GM21528 (cell line): Measurements from ENCODE around the gene NPAS3.

ENCODE experiments used
- ATAC-seq: cut with Tn5 transposase; IDR thresholded peaks from one replicate; pipeline ENCODE4 v1.9.1; 2021; ENCODE audit warnings: mild to moderate bottlenecking, moderate library complexity; ENCODE audit not compliant: unreplicated experiment, low FRiP score

The NPAS3 gene

DNA sequence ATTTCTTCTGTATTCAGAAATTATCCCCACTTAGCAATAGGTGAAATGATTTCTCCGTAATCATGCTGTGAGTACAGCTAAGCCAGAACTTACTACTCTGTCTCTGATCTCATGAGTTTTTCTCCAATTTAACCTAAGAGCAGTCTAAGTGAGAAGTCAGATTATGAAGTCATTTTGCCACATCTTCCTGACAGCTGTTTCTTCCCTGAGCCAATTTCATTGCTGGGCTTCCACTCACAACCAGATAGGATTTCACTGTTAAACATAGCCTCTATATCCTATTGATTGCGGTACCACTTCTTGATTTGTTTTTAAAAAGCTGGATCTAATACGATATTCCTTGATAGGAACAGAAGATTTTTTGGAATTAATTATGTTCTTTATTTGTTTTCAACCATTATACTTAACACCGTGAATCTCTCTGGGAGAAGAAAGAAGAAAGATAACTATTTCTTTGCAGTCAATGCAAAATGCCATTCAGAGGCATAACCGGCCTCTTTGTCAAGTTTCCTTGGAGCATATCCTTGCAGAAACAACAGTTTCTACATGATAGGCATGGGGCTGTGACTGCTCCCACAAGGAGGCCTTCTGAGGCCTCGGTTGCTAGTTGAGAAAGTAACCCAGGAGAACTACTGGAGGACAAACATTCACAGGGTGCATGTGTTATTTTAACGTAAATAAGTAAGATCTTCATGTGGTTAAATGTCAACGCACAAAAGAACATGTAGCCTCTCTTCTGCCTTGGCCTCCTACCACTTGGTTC is 212.2 kb downstream of the NPAS3 start:
- no peak for ATAC-seq

DNA sequence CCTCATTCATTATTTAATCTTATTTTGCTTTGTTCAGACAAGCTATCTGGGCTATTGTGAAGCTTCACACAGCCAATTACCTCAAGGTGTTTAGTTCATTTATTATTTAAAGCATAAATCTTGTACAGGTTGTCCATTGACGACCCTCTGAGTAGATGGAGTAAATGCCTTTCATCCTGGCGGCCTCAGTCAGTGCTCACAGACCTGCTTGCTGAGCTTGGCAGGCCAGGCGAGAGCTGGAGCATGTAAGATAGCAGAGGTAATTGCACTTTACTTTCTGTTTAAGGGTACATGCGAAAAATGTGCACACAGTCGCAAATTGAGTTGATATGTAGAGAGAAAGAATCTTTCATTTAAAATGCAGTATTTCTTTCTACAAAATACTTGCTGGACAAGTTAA is 224.4 kb downstream of the NPAS3 start:
- no peak for ATAC-seq

DNA sequence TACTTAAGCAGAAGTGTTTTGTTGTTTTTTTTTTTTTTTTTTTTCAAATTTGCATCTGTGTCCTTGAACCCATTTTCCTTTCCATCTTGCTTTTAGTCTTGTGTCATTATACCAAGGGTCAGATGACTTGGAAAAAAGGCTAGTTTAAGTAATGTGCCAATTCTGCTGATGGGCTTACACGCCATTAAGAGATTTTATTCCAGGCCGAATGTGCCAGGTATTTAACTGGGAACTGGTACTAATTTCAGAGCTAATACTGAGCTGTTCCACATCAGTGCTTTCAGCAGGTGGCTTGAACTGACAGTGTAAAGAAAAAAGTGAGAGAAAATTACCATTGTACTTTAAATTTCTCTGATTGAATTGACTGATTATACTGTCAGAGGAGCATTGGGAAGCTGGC is 224.9 kb downstream of the NPAS3 start:
- ATAC-seq = no peak

DNA sequence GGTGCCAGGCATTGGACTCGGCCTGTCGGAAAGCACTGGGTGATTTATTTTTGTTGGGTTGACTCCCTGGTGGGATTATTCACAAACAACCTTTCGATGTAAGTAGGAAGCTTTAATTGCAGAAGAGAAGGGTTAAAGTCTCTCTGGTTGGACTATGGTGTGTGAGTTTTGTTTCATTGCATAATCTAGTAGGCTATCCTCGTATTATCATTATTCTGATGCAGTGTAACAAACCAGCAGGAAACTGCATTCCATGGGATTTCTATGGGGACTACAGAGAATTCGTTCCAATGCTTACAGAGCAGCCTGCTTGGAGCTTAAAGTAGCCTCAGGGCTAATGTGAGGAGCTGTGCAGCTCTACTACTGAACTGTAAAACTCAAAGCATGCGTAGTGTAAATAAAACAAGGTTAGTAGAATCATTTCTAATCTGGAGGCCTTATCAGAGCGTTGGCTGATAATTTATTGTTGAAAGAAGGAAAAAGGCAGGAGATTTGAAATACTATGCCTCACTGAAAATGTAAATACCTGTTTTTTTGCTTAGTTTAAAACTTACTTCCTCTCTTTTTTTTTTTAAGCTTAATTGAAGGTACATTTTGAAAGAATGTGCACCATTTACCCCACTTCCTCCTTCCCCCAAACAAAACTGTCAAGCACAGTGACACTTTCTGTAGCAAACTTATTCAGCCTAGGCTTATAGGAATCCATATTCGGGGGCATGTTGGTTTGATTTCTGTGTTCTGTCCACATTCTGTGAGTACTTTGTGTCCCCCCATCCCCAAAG is 226.7 kb downstream of the NPAS3 start:
- no peak for ATAC-seq

DNA sequence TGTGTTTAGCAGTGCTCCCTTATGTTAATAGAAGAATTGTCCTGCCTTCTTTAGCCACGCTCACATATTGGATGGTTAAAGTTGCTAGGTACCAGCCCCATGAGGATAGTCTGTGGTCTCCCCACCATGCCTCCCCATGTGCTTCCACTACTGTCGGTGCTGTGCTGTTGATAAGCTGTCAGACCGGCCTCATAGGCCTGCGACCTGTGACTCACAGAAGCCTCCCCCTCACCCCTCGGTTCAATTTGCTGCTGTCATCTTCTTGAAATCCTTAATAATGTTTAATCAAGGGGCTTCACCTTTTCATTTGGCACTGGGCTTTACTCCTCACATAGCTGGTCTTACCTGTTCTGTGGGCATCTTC is 227.2 kb downstream of the NPAS3 start:
- no peak for ATAC-seq

DNA sequence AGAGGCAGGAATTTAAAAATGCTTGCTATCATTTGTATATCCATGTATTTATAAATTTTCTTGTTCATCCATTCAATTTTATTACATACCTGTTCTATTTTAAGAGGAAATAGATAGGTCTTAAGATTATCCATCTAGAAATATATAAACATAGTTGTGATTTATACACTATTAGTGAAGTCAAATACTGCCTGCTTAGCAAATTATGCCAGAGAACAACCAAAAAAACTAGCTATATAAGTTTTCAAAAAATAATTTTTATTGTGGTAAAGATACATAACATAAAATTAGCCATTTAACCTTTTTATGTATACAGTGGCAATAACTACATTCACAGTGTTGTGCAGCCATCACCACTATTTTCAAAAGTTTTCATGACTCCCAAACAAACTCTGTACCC is 237.3 kb downstream of the NPAS3 start:
- ATAC-seq = no peak

DNA sequence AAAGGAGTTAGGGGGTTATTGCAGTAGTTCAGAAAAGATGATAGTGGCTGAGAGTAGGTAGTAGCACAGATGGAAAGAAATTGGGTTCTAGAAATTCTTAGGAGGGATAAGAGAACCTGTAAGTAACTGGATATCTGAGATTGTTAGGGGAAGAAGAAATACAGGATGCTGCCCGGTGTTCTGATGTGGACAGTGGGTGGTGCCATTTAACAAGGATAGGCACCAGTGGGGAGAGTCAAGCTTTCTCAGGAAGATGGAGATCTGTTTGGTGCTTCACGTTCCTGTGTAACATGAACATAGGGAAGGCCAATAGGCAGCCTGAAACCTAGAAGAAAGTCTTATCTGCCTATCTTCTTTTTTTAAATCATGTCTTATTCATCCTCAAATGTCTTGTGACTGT is 245.9 kb downstream of the NPAS3 start:
- ATAC-seq = no peak

DNA sequence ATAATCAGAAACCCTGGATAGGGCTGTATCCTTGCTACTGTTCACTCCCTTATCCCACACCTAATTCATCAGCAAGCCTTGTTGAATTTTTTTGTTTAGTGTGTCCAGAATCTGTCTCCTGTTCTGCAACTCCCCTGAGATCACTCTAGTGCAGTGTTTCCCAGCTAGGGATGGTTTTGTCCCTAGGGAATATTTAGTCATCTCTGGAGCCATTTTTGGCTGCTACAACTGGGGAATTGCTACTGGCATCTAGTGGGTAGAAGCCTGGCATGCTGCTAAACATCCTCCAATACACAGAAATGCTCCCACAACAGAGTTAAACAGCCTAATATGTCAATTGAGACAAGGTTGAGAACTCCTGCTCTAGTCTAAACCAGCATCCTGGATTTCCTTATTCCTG is 248.0 kb downstream of the NPAS3 start:
- ATAC-seq = no peak

DNA sequence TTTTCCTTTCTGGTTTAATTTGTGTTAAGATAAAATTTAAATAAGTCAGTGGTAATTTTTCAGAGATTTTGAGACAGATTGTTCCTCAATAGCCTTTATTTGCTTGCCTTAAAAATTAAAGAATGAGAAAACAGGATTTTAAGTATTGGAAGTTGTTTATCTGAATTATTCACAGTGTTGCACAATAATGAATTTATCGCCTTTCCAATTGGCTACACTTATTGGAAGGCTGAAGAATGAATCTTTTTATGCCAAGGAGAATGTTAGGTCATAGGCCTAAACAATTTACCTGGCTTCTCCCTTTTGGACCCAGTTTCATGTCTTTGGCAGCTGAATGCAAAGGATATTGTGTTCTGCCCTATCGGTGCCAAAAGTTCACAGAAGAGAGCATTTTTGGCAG is 250.2 kb downstream of the NPAS3 start:
- no peak for ATAC-seq

DNA sequence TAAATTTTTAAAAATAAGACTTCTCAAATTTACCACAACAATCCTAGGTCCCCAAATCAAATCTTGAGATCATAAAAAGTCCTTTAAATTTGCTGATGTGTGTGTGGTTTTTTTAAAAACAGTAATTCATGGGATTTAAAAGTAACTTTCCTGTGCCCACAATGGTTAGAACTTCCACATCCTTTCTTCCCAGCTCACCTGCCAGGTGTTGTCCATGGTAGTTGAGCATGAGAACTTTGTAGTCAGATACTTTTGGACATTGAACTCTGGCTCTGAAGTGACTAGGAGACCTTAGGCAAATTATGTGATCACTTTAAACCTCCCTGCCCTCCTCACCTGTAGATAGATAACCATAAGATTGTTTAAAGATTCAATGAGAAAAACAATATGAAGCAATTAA is 253.2 kb downstream of the NPAS3 start:
- no peak for ATAC-seq

DNA sequence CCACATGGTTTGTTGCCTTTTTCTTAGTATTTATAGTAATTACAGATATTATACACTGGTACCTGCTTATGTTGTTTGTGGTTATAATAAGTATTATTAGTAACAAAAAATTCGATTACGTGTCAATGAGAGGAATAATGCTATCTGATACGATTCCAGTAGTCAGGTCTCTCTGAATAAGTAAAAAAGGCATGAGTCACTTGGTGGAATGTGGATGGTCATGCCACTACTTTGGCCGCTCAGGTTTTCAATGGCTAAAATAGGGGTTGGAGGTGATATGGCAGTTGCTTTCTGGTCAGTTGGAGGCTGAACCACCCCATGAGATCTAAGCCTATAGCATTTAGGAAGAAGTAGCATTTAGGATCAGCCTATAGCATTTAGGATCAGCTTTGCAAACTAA is 255.9 kb downstream of the NPAS3 start:
- no peak for ATAC-seq

DNA sequence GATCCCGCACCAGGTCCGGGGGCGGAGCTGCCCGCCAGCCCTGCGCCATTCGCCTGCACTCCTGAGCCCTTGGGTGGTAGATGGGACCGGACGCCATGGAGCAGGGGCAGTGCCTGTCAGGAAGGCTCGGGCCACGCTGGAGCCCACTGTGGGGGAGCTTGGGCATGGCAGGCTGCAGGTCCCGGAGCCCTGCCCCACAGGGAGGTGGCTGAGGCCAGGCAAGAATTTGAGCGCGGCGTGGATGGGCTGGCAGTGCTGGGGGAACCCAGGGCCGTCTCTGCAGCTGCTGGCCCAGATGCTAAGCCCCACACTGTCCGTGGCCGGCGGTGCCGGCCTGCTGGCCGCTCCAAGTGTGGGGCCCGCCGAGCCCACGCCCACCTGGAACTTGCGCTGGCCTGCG is 260.0 kb downstream of the NPAS3 start:
- no peak for ATAC-seq

DNA sequence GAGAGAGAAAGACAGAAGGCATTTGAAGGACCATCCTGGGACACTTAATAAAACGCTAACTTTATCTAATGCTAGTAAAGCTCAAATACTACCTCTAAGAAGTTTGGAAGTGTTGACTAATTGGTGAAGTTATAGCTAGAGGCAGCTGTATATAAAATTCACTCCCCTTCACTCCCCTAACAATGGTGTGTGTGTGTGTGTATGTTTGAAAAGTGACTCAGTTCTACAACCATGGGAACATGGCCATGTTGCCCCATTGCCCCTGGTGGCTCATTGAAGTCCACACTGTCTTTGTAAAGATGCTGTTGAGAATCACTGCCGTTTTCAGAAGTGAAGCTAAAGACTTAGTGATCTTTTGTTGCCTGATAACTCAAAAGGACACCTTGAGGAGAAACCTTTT is 262.4 kb downstream of the NPAS3 start:
- no peak for ATAC-seq

DNA sequence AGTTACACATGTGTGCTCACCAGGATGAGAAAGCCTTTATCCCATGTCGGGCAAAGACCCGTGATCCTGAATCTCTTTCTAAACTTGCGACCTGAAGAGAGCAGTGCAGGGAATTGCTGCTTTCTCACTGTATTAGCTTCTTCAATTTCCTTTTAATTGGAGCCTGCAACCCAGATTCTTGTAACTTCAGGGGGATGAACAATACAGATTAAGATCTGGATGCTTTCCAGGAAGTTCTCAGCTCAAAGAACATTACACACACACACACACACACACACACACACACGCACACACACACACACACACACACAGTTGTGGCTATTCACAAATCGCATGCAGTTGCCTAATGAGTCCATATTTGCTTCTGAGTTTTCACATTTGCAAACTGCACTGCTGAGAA is 268.3 kb downstream of the NPAS3 start:
- ATAC-seq = no peak

DNA sequence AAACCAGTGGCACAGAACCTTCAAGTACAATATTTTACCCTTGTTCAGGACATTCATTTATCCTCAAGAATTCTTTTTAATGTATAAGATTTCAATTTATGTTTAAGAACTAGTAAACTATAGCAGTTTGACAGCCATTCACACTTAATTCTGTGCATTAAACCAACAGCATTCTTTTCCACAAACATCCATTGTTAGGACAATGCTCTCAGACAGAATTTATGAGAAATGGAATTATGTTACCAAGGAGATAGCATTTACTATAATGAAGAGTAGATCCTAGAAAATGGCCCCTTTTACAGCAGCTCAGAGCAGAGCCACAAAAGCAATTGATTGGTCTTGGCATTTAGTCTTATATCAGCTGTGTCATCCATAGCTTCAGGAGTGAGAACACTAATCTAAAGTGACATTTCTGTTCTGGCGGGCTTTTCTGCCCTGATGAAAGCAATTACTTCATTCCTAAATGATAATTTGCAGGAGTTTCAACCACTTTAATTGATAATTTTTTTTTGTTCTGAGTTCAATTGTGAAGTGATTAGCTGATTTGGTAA is 268.9 kb downstream of the NPAS3 start:
- no peak for ATAC-seq

DNA sequence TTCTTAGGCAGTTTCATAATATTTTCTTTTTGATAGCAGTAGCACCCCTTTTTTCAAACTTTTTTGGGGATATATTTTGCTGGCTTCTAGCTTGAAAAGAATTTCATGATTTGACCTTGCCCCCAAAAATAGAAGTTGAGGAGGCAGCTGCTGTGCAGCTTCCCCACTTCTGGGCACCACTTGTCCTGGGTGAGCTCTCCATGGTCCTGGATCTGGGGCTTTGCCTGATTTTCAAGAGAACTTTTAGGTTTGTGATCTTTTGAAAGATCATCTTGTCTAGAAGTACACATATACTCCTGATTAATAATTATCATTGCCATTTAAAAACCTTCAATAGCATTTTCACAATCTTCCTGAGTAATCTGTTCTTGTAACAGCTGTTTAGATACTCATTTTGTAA is 271.6 kb downstream of the NPAS3 start:
- ATAC-seq = no peak

DNA sequence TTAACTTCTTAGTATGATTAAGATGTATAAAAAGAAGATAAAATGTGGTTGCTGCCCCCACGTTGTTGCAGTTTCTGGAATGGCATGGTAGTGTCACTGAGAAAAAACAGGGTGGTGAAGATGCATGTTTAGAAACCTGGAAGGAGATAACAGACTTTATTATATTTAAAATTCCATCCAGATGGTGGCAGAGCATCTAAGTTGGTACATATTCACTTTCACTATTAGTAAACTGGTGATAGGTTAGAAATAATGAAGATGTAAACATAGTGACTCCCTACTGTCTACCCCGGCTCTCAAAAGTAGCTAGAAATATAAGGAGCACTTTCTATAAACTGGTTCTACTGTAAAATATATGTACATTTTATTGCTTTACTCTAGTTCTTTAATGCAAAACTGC is 279.3 kb downstream of the NPAS3 start:
- ATAC-seq = no peak

DNA sequence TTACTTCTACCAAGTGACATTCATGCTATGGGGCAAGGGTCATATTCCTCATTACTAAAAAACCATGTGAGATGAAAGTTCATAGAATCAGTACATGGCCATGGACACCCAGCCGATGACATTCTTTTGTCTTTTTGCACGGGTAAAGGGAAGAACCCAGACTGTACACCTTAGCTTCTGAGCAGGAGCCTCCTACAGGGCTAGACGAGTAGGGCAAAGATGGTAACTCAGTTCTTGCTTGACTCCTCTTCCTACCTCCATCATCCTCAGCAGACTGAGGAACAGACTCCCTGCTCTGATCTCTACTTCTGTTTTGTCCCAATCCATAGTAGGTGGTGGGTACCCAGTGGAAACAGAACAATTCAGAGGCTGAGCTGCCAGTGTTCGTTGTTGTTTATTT is 281.3 kb downstream of the NPAS3 start:
- ATAC-seq = no peak

DNA sequence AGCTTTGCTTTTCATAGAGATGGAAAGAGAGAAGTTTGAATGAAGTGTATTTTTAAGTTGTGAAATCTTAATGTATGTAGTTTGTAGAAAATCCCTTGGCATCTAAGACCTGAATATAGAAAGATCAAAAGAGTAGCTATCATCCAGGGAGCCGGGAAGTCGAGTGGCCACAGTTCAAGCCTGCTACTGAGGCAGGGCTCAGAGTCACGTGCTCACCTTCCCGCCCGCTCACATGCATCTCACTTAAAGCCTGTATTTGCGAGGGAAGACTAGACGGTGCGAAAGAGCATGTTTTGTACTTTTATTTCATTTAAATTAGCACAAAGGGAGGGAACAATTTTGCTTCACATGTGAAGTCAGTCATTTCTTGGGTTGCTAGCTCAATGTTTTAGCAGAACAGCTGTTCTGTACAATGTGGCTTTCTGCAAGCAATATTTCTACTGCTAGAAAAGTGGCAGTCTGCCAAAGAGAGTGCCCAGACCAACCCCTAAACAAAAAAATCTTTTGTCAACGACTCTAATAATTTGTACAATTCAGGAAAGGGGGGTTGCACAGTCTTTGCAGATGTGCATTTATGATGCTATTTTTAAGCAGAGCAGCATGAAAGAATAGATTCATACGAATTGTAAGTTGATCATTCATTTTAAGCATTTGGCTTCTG is 290.7 kb downstream of the NPAS3 start:
- no peak for ATAC-seq

DNA sequence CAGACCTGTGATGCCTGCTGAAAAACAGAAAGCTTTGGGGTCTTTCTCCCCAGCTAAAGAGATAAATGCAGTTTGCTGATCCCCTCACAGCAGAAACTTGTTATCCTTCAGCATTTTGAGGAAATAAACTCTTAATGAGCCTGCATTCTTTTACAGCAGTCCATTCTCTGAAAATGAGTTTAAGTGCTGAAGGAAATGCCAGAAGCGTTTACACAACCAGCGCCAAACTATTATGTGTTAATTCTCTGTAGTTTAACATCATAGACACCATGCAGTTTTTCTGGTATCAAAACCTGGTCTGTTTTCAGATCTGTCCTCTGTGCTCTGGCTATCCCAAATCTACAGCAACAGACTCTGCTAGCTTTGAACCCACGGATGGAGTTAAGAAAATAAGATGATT is 291.3 kb downstream of the NPAS3 start:
- no peak for ATAC-seq

DNA sequence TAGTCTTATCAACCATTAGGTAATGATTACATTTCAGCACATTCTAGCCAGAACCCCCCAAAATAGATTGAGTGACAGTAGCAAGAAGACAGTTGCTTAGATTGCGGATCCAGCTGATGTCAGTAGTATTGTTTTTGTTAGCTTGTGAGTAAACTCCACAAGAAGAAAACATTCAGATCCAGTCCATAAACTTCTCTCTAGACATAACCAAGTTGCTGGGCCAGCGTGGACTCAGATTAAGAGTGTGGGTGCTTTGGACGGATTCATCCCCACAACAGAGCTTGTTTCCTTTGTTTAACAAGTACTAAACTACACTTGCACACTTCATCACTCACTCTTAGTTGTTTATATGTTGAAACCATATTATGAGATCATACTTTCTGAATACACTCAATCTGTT is 293.4 kb downstream of the NPAS3 start:
- no peak for ATAC-seq
